ENCODE measurements around the gene CSRNP3. TPM values are rescaled to one million over a fixed set of nuclear protein-coding genes. Genes with fewer than 3 reads are reported as not detected.

Gene CSRNP3
- total and polyA plus RNA-seq, 10 of the 15 experiments (the other 5 are each of a cell fraction or from before 2014, with no cell fraction given): 0.03 to 5.2 (median 0.11) TPM; not detected in 1

DNA sequence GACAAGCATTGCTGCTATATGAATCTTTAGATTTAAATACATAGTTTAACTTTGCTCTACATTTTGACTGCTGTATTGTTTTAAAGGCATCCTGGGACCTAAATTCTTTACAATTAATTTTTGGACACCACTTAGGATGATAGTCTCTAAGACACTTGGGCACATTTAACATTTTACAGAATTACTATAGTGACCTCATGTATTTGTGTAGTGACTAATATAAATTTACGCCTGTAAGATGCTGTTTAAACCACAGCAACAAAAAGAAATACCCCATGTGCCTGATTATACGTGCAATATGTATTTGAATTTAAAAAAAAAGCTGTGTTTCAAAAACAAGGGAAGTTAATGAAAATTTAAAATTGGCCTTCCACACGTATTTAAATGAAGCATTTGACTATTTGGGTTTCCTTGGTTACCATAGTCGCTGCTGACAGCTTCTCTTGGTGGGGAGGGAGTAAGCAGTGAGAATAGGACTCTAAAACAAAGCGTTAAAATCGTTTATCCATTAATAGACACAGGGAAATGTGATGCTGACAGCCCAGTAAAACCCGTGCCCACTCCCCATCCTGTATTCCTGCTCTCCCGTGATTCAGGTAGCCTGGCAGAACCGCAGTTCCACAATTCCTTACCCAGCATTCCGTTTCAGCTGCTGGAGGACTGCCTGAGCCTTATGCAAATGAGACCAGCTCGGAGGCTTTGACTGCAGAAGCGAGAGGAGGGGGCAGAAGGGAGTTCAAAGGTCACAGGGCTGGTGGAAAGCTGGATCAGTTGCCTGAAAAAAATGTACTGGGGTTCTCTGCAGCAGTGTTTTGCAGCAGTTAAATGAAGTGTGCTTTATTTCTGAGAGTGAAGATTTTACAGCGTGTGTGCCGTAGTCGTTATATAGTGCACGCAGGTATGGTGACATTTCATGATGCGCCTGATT, 104.3 kb downstream of the CSRNP3 start:
- in situ Hi-C loops (cut with MboI) (no loop called here), intact Hi-C loops (cut with micrococcal nuclease; ENCODE audit: unreplicated experiment) (no loop called here)
- ChIA-PET POLR2A (interaction anchor here (1.2 to 1.7 kb wide), 3 partner anchors 12 to 96 kb away, joined by 4 to 6 read pairs (median 4); no protein-coding TSS in a partner anchor), RAD21 (ENCODE audit: unreplicated experiment) (interaction anchor here (0.8 to 3.6 kb wide), 12 partner anchors 10 to 301 kb away, joined by 3 to 21 read pairs (median 4); no protein-coding TSS in a partner anchor), CTCF (interaction anchor here (1.3 to 1.6 kb wide), 5 partner anchors 10 to 95 kb away, joined by 3 to 6 read pairs (median 4); no protein-coding TSS in a partner anchor), SMC1A (ENCODE audit: uncharacterized antibody, unreplicated experiment) (interaction anchor here (0.8 to 5.5 kb wide), 18 partner anchors 11 to 138 kb away, joined by 3 to 30 read pairs (median 4); no protein-coding TSS in a partner anchor)
- Histone ChIP-seq H3K9ac (ENCODE audit: control insufficient read depth, insufficient read depth, low read length) (no peak overlapping the region), H3K79me2 (ENCODE audit: control insufficient read depth, insufficient read depth, low read length) (no peaks in the 10 kb centered on the region), H3K27ac (ENCODE audit: control insufficient read depth, insufficient read depth) (no peak overlapping the region), H3K4me2 (ENCODE audit: control insufficient read depth, insufficient read depth) (no peak overlapping the region), H3K4me3 (no peak overlapping the region), H3K4me1 (ENCODE audit: control insufficient read depth, insufficient read depth, low read length) (no peaks in the 10 kb centered on the region), H3K27me3 (replicated peaks in 1 of 2; ENCODE audit: control insufficient read depth in 2 of 2, insufficient read depth in 2 of 2, low read length in 1 of 2) (no peaks in the 10 kb centered on the region), H3K36me3 (ENCODE audit: control insufficient read depth in 2 of 2, insufficient read depth in 2 of 2, low read length in 1 of 2) (no peaks in the 10 kb centered on the region), H4K20me1 (ENCODE audit: control insufficient read depth, insufficient read depth) (no peaks in the 10 kb centered on the region), H2AFZ (ENCODE audit: control insufficient read depth, low read depth, low read length) (no peak overlapping the region), H3K9me3 (replicated peaks; ENCODE audit: control insufficient read depth, insufficient read depth, low read length) (no peaks in the 10 kb centered on the region)
- DNase-seq (ENCODE audit: low read depth, low spot score): no peak
- FAIRE-seq: no peak
- peak; percentile 66 for ATAC-seq
- no TSS peak for BruUV-seq (replicated peaks)
- WGBS (ENCODE audit: insufficient coverage, insufficient replicate concordance, low lambda C conversion rate, missing lambda C conversion rate): 26% methylated on average over 17 of the region's 17 CpGs
- no peak for TF ChIP-seq SPI1 (IDR thresholded peaks at IDR 0.05; ENCODE audit: borderline replicate concordance, insufficient read depth, low read depth, low read length)
- TF ChIP-seq IKZF1 (conservative IDR thresholded peaks at IDR 0.05): peak; percentile 27; the same call in 1 of the 2 replicates
- TF ChIP-seq GABPA (IDR thresholded peaks at IDR 0.05; ENCODE audit: low read depth): no peak
- TF ChIP-seq HDAC6 (IDR thresholded peaks at IDR 0.05; ENCODE audit: unreplicated experiment): no peak
- TF ChIP-seq, protein P1, sequence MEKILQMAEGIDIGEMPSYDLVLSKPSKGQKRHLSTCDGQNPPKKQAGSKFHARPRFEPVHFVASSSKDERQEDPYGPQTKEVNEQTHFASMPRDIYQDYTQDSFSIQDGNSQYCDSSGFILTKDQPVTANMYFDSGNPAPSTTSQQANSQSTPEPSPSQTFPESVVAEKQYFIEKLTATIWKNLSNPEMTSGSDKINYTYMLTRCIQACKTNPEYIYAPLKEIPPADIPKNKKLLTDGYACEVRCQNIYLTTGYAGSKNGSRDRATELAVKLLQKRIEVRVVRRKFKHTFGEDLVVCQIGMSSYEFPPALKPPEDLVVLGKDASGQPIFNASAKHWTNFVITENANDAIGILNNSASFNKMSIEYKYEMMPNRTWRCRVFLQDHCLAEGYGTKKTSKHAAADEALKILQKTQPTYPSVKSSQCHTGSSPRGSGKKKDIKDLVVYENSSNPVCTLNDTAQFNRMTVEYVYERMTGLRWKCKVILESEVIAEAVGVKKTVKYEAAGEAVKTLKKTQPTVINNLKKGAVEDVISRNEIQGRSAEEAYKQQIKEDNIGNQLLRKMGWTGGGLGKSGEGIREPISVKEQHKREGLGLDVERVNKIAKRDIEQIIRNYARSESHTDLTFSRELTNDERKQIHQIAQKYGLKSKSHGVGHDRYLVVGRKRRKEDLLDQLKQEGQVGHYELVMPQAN (conservative IDR thresholded peaks at IDR 0.05): no peak
- no peak for TF ChIP-seq TCF7 (IDR thresholded peaks at IDR 0.05; ENCODE audit: borderline replicate concordance)
- TF ChIP-seq, protein P2, sequence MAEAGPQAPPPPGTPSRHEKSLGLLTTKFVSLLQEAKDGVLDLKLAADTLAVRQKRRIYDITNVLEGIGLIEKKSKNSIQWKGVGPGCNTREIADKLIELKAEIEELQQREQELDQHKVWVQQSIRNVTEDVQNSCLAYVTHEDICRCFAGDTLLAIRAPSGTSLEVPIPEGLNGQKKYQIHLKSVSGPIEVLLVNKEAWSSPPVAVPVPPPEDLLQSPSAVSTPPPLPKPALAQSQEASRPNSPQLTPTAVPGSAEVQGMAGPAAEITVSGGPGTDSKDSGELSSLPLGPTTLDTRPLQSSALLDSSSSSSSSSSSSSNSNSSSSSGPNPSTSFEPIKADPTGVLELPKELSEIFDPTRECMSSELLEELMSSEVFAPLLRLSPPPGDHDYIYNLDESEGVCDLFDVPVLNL (IDR thresholded peaks at IDR 0.05; ENCODE audit: low read depth, low read length): no peak
- no peak for TF ChIP-seq NBN (IDR thresholded peaks at IDR 0.05)
- TF ChIP-seq SMC3 (IDR thresholded peaks at IDR 0.05; ENCODE audit: borderline replicate concordance, low read length): no peak
- TF ChIP-seq HDAC2 (IDR thresholded peaks at IDR 0.05): no peak
- no peak for TF ChIP-seq BMI1 (IDR thresholded peaks at IDR 0.05; ENCODE audit: borderline replicate concordance)
- TF ChIP-seq SKIL (IDR thresholded peaks at IDR 0.05; ENCODE audit: low read depth, poor library complexity, severe bottlenecking): no peak
- TF ChIP-seq MAX (IDR thresholded peaks at IDR 0.05; ENCODE audit: low read depth, low read length): no peak
- TF ChIP-seq, protein P3, sequence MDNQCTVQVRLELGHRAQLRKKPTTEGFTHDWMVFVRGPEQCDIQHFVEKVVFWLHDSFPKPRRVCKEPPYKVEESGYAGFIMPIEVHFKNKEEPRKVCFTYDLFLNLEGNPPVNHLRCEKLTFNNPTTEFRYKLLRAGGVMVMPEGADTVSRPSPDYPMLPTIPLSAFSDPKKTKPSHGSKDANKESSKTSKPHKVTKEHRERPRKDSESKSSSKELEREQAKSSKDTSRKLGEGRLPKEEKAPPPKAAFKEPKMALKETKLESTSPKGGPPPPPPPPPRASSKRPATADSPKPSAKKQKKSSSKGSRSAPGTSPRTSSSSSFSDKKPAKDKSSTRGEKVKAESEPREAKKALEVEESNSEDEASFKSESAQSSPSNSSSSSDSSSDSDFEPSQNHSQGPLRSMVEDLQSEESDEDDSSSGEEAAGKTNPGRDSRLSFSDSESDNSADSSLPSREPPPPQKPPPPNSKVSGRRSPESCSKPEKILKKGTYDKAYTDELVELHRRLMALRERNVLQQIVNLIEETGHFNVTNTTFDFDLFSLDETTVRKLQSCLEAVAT (IDR thresholded peaks at IDR 0.05): peak; percentile 93

All from GM12878 (cell line).